GM23338 (cell line): Measurements from ENCODE around the gene KRT75. TPM values are rescaled to one million over a fixed set of nuclear protein-coding genes. Genes with fewer than 3 reads are reported as not detected.

ENCODE experiments used
- ATAC-seq: fragments of 200-7000 bp; cut with Tn5 transposase; 3 replicates; pipeline ENCODE4 v1.9.1; 2020
- DNase-seq: peaks from one replicate; pipeline ENCODE4 v3.0.0-alpha.2; 2015; ENCODE audit warnings: low spot score
- H2AFZ ChIP-seq: fragments of 200-600 bp; sonication (generic); 2 replicates; pipeline ENCODE4 v1.8.0; 2016; ENCODE audit warnings: antibody characterized with exemption, mild to moderate bottlenecking, moderate library complexity
- H3F3A ChIP-seq: fragments of 200-600 bp; sonication (generic); replicated peaks from 2 replicates; pipeline ENCODE4 v1.8.0; 2017; ENCODE audit warnings: antibody characterized with exemption, mixed run types, low read depth
- H3K27ac ChIP-seq: fragments of 200-600 bp; sonication (generic); 2 replicates; pipeline ENCODE4 v1.6.1; 2016; ENCODE audit warnings: low read depth
- H3K27me3 ChIP-seq: fragments of 200-600 bp; sonication (generic); 2 replicates; pipeline ENCODE4 v1.8.0; 2016; ENCODE audit warnings: mild to moderate bottlenecking, mixed run types, moderate library complexity; ENCODE audit not compliant: insufficient read depth
- H3K36me3 ChIP-seq: fragments of 200-600 bp; sonication (generic); 2 replicates; pipeline ENCODE4 v1.8.0; 2016; ENCODE audit warnings: mild to moderate bottlenecking; ENCODE audit not compliant: insufficient read depth
- H3K4me1 ChIP-seq: fragments of 200-600 bp; sonication (generic); 2 replicates; pipeline ENCODE4 v1.8.0; 2016; ENCODE audit warnings: mild to moderate bottlenecking, moderate library complexity; ENCODE audit not compliant: insufficient read depth
- H3K4me2 ChIP-seq: fragments of 200-600 bp; sonication (generic); 2 replicates; pipeline ENCODE4 v1.7.1; 2017; ENCODE audit warnings: mixed run types
- H3K4me3 ChIP-seq: fragments of 200-600 bp; sonication (generic); 2 replicates; pipeline ENCODE4 v1.6.1; 2016; ENCODE audit warnings: mixed run types
- H3K79me2 ChIP-seq: fragments of 200-600 bp; sonication (generic); replicated peaks from 2 replicates; pipeline ENCODE4 v1.8.0; 2017; ENCODE audit warnings: mild to moderate bottlenecking; ENCODE audit not compliant: insufficient read depth
- H3K9me2 ChIP-seq: fragments of 200-600 bp; sonication (generic); 2 replicates; pipeline ENCODE4 v1.8.0; 2017; ENCODE audit not compliant: insufficient read depth
- H4K20me1 ChIP-seq: fragments of 200-600 bp; sonication (generic); replicated peaks from 2 replicates; pipeline ENCODE4 v1.8.0; 2017; ENCODE audit warnings: mild to moderate bottlenecking; ENCODE audit not compliant: insufficient read depth
- H3K27ac Mint-ChIP-seq: 2 replicates; pipeline ENCODE4 v1.8.0; 2020; ENCODE audit warnings: inconsistent platforms, mild to moderate bottlenecking, moderate library complexity, mixed read lengths
- H3K27me3 Mint-ChIP-seq: 3 replicates; pipeline ENCODE4 v1.8.0; 2022; ENCODE audit warnings: low read depth, mild to moderate bottlenecking, moderate library complexity, mixed read lengths, inconsistent platforms; ENCODE audit not compliant: insufficient read depth, poor library complexity
- H3K36me3 Mint-ChIP-seq: 3 replicates; pipeline ENCODE4 v1.8.0; 2021; ENCODE audit warnings: low read depth, mild to moderate bottlenecking, inconsistent platforms, moderate library complexity, mixed read lengths
- H3K4me1 Mint-ChIP-seq: 3 replicates; pipeline ENCODE4 v1.8.0; 2020; ENCODE audit warnings: mild to moderate bottlenecking, inconsistent platforms, mixed read lengths
- H3K4me3 Mint-ChIP-seq: 3 replicates; pipeline ENCODE4 v1.8.0; 2021; ENCODE audit warnings: moderate library complexity, mild to moderate bottlenecking, inconsistent platforms, mixed read lengths
- H3K9me3 Mint-ChIP-seq: 3 replicates; pipeline ENCODE4 v1.8.0; 2020; ENCODE audit warnings: moderate library complexity, mild to moderate bottlenecking, inconsistent platforms, mixed read lengths
- CREB1 ChIP-seq: fragments of 250-450 bp; sonication (Bioruptor Pico); IDR thresholded peaks from 2 replicates; pipeline ENCODE4 v1.5.0; 2020; ENCODE audit warnings: low read depth, mild to moderate bottlenecking, moderate library complexity
- ETS1 ChIP-seq: IDR thresholded peaks from 2 replicates; pipeline ENCODE4 v1.6.1; 2016; ENCODE audit warnings: antibody characterized with exemption
- EZH2 ChIP-seq: fragments of 200-600 bp; sonication (generic); IDR thresholded peaks from one replicate; pipeline ENCODE4 v1.8.0; 2017; ENCODE audit warnings: antibody characterized with exemption, mild to moderate bottlenecking, low read depth; ENCODE audit not compliant: unreplicated experiment
- EZH2phosphoT487 ChIP-seq: fragments of 200-600 bp; sonication (generic); IDR thresholded peaks from one replicate; pipeline ENCODE4 v1.8.1; 2018; ENCODE audit warnings: antibody characterized with exemption; ENCODE audit not compliant: unreplicated experiment
- JUNB ChIP-seq: IDR thresholded peaks from one replicate; pipeline ENCODE4 v1.6.1; 2016; ENCODE audit warnings: antibody characterized with exemption; ENCODE audit not compliant: unreplicated experiment
- NANOG ChIP-seq: IDR thresholded peaks from 2 replicates; pipeline ENCODE4 v1.6.1; 2016; ENCODE audit warnings: antibody characterized with exemption, borderline replicate concordance
- POLR2AphosphoS5 ChIP-seq: IDR thresholded peaks from 2 replicates; pipeline ENCODE4 v1.6.1; 2016; ENCODE audit warnings: antibody characterized with exemption, low read depth
- REST ChIP-seq: IDR thresholded peaks from one replicate; pipeline ENCODE4 v1.6.1; 2018; ENCODE audit warnings: antibody characterized with exemption; ENCODE audit not compliant: unreplicated experiment
- STAT1 ChIP-seq: IDR thresholded peaks from one replicate; pipeline ENCODE4 v1.6.1; 2016; ENCODE audit warnings: antibody characterized with exemption; ENCODE audit not compliant: unreplicated experiment
- ZNF114 ChIP-seq: fragments of 250-450 bp; sonication (Bioruptor Pico); IDR thresholded peaks from 2 replicates; pipeline ENCODE4 v1.5.0; 2020; ENCODE audit warnings: mild to moderate bottlenecking, moderate library complexity
- ZNF331 ChIP-seq: fragments of 250-450 bp; sonication (Bioruptor Pico); IDR thresholded peaks from 2 replicates; pipeline ENCODE4 v1.5.0; 2020; ENCODE audit warnings: low read depth, mild to moderate bottlenecking, moderate library complexity
- ZNF462 ChIP-seq: fragments of 250-450 bp; sonication (Bioruptor Pico); IDR thresholded peaks from 2 replicates; pipeline ENCODE4 v1.5.0; 2020; ENCODE audit warnings: mild to moderate bottlenecking, moderate library complexity
- polyA plus RNA-seq: library from polyadenylated mRNA; unstranded; fragments of >200 nt; fragmentation: Nextera tagmentation; extraction: Ambion mirVana; gene quantifications from 2 replicates; pipeline ENCODE4 v1.2.1, GENCODE V29; 2016
- total RNA-seq: library from RNA; depleted of rRNA; stranded (reverse); fragments of >200 nt; shearing (Covaris generic); gene quantifications from 2 replicates; pipeline ENCODE4 v1.2.3, GENCODE V29; 2014
- TF ChIP-seq, protein P1 (sequence below), 2 experiments: fragments of 200-600 bp in 1 of 2; sonication (generic) in 1 of 2; conservative IDR thresholded peaks; 2 replicates each; pipeline versions ENCODE4 v1.5.1 to v1.6.1; 2016 to 2017; ENCODE audit warnings: antibody characterized with exemption in 2 of 2, low read depth in 2 of 2, mild to moderate bottlenecking in 2 of 2, moderate library complexity in 1 of 2

The KRT75 gene
- total and polyA plus RNA-seq, 2 experiments from 2014 or later: not detected

- H4K20me1 ChIP-seq: no peaks in the 10 kb centered on the region
- H3F3A ChIP-seq: no peaks in the 10 kb centered on the region
- H3K4me2 ChIP-seq: no peak overlapping the region
- no peak overlapping the region for H3K27ac Mint-ChIP-seq
- H3K36me3 ChIP-seq: no peaks in the 10 kb centered on the region
- no peaks in the 10 kb centered on the region for H3K9me2 ChIP-seq
- H3K27ac ChIP-seq: no peak overlapping the region
- no peaks in the 10 kb centered on the region; the same call in 2 of the 3 replicates for H3K36me3 Mint-ChIP-seq
- DNase-seq (no peak), ATAC-seq (no peak)
- H3K4me3 ChIP-seq: no peak overlapping the region
- no peaks in the 10 kb centered on the region for H3K27me3 Mint-ChIP-seq
- H3K4me1 ChIP-seq: no peaks in the 10 kb centered on the region
- H3K4me1 Mint-ChIP-seq: no peaks in the 10 kb centered on the region; the same call in 2 of the 3 replicates
- no peaks in the 10 kb centered on the region for H3K79me2 ChIP-seq
- H2AFZ ChIP-seq: no peak overlapping the region
- TF ChIP-seq REST (no peak), ZNF462 (CRISPR knock-in tag) (no peak), POLR2AphosphoS5 (no peak), JUNB (no peak), CREB1 (CRISPR knock-in tag) (no peak), STAT1 (no peak), NANOG (no peak), ZNF114 (CRISPR knock-in tag) (no peak), ETS1 (no peak), ZNF331 (no peak), EZH2 (no peak), EZH2phosphoT487 (no peak)
- TF ChIP-seq, protein P1, sequence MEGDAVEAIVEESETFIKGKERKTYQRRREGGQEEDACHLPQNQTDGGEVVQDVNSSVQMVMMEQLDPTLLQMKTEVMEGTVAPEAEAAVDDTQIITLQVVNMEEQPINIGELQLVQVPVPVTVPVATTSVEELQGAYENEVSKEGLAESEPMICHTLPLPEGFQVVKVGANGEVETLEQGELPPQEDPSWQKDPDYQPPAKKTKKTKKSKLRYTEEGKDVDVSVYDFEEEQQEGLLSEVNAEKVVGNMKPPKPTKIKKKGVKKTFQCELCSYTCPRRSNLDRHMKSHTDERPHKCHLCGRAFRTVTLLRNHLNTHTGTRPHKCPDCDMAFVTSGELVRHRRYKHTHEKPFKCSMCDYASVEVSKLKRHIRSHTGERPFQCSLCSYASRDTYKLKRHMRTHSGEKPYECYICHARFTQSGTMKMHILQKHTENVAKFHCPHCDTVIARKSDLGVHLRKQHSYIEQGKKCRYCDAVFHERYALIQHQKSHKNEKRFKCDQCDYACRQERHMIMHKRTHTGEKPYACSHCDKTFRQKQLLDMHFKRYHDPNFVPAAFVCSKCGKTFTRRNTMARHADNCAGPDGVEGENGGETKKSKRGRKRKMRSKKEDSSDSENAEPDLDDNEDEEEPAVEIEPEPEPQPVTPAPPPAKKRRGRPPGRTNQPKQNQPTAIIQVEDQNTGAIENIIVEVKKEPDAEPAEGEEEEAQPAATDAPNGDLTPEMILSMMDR (conservative IDR thresholded peaks at IDR 0.05; ENCODE audit: low read depth in 2 of 2): no peak
- H3K9me3 Mint-ChIP-seq: peaks cover 16% of the 10 kb centered on the region; the same call in 2 of the 3 replicates
- no peaks in the 10 kb centered on the region for H3K27me3 ChIP-seq
- no peak overlapping the region for H3K4me3 Mint-ChIP-seq
Measured at GRCh38 chr12:52469853-52470252, 35.7 kb upstream of the KRT75 start.
